ENCODE measurements around the gene NR4A1. TPM values are rescaled to one million over a fixed set of nuclear protein-coding genes. Genes with fewer than 3 reads are reported as not detected.

NR4A1 gene
- total RNA-seq, 4 donors from 2014 or later: 31.7 to 297 (median 135) TPM

- no peaks in the 10 kb centered on the region for H3K36me3 ChIP-seq
- H3K4me3 ChIP-seq: peak overlapping the region in 1 of 2 donors; percentile 73
- intact Hi-C loops (cut with DNase I; ENCODE audit: low total_unique reads): no loop called here
- peaks cover 0 to 12% of the 10 kb centered on the region in 2 donors for H3K4me1 ChIP-seq
- peak in 1 of 2 donors; percentile 33 for DNase-seq
- no peak for TF ChIP-seq CTCF (IDR thresholded peaks at IDR 0.05)
- TF ChIP-seq POLR2A (IDR thresholded peaks at IDR 0.05): no peak
- no peaks in the 10 kb centered on the region for H3K27me3 ChIP-seq
- peak overlapping the region; percentile 98 to 99 for H3K27ac ChIP-seq
- H3K9me3 ChIP-seq: no peaks in the 10 kb centered on the region
Observed at GRCh38 chr12:52054231-52054832, 3.1 kb downstream of the NR4A1 start.

- TF ChIP-seq POLR2A (IDR thresholded peaks at IDR 0.05) (no peak), CTCF (IDR thresholded peaks at IDR 0.05) (no peak)
Observed at GRCh38 chr12:52054833-52055730, 3.8 kb downstream of the NR4A1 start.

DNA sequence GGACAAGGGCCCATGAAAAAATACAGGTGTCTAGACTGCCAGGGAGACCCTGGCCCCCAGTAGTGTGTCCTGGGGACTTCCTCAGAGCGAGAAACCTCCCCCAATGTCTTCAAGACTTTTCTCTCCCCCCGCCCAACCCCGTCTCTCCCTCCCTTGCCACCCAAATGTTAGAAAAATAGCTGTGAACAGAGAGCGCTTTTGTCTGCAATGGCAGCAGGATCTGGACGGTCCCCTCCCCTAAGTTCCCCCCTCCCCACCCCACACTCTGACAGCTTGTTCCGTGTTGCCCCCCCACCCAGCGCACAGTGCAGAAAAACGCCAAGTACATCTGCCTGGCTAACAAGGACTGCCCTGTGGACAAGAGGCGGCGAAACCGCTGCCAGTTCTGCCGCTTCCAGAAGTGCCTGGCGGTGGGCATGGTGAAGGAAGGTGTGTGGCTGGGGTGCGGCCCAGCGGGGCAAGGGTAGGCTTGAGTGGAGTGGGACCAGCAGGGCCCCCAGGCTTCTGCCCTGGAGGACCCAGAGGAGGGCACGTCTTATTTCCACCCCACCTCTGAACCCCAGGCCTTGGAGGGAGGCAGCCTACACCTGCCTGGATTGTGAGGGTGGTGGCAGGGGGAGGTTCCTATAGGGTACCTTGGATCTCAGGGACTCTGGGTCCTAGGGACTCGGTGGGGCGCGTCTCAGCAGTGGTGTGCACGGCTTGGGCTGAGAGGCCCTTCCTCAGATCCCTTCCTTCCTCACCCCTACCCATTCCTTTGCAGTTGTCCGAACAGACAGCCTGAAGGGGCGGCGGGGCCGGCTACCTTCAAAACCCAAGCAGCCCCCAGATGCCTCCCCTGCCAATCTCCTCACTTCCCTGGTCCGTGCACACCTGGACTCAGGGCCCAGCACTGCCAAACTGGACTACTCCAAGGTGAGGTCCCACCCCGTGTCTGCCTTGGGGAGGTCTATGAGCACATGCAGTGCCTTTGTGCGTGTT, 4.8 kb downstream of the NR4A1 start:
- H3K4me1 ChIP-seq: peaks cover 0 to 12% of the 10 kb centered on the region in 2 donors
- H3K9me3 ChIP-seq: no peaks in the 10 kb centered on the region
- H3K27ac ChIP-seq: peak overlapping the region; percentile 31 to 48
- intact Hi-C loops (cut with DNase I; ENCODE audit: low total_unique reads): no loop called here
- H3K27me3 ChIP-seq: no peaks in the 10 kb centered on the region
- no peak overlapping the region for H3K4me3 ChIP-seq
- DNase-seq: peak in 1 of 2 donors; percentile 27
- H3K36me3 ChIP-seq: no peaks in the 10 kb centered on the region
- no peak for TF ChIP-seq POLR2A (IDR thresholded peaks at IDR 0.05)
- TF ChIP-seq CTCF (IDR thresholded peaks at IDR 0.05): no peak

More at GRCh38 chr12:52054833-52055730, 3.8 kb downstream of the NR4A1 start:
- H3K27me3 ChIP-seq: no peaks in the 10 kb centered on the region
- H3K4me1 ChIP-seq: peaks cover 0 to 12% of the 10 kb centered on the region in 2 donors
- DNase-seq: peak in 1 of 2 donors; percentile 22
- no peak overlapping the region for H3K4me3 ChIP-seq
- H3K9me3 ChIP-seq: no peaks in the 10 kb centered on the region
- intact Hi-C loops (cut with DNase I; ENCODE audit: low total_unique reads): no loop called here
- no peaks in the 10 kb centered on the region for H3K36me3 ChIP-seq
- no peak overlapping the region for H3K27ac ChIP-seq

DNA sequence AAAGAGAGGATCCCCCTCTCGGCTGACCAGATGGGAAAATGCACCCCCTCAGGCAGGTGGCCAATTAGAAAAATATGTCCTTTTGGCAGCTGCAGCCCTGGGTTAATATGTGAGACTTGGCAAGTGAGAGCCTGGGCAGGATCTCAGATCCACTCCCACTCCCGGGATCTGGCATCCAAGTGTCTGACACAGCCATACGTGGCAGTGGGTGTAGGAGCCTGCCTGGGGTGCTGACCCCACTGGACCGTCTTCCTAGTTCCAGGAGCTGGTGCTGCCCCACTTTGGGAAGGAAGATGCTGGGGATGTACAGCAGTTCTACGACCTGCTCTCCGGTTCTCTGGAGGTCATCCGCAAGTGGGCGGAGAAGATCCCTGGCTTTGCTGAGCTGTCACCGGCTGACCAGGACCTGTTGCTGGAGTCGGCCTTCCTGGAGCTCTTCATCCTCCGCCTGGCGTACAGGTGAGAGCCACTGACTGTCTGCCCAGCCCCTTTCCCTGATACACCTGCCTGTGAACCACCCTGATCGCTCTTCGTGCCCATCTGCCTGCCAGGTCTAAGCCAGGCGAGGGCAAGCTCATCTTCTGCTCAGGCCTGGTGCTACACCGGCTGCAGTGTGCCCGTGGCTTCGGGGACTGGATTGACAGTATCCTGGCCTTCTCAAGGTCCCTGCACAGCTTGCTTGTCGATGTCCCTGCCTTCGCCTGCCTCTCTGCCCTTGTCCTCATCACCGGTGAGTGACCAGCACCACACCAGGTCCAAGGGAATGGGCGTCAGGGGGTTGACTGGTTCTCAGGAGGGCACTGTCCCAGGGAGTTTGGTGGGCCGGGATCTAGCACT, 5.8 kb downstream of the NR4A1 start:
- H3K4me1 ChIP-seq: peaks cover 0 to 12% of the 10 kb centered on the region in 2 donors
- peak in 1 of 2 donors; percentile 63 for DNase-seq
- H3K4me3 ChIP-seq: no peak overlapping the region
- TF ChIP-seq POLR2A (IDR thresholded peaks at IDR 0.05) (no peak), CTCF (IDR thresholded peaks at IDR 0.05) (no peak)
- peak overlapping the region; percentile 31 to 48 for H3K27ac ChIP-seq
- intact Hi-C loops (cut with DNase I; ENCODE audit: low total_unique reads): no loop called here
- H3K9me3 ChIP-seq: no peaks in the 10 kb centered on the region
- no peaks in the 10 kb centered on the region for H3K36me3 ChIP-seq
- no peaks in the 10 kb centered on the region for H3K27me3 ChIP-seq
